NCI-H2227 treated with DMSO at 0.1 percent for 48 hours (cell line): ENCODE data around the gene IFNGR2.
"Not testable (repeated sequence)": the region's sequence is repeated elsewhere in the genome, so short reads cannot be mapped to it uniquely, and the experiment has no call there.

Experiments used
- DNase-seq: peaks from one replicate; lab custom pipeline; 2025; lab: John Stamatoyannopoulos, UW

Gene IFNGR2

GRCh38 chr21:33403128-33403785 is at the start of gene IFNGR2:
TSS of gene IFNGR2 (plus strand) at chr21:33403413. CDS start at chr21:33403544, 131 bp downstream.
- DNase-seq = no peak

- no peak for DNase-seq
These were observed 47.9 kb upstream of the IFNGR2 start for GRCh38 chr21:33355355-33355754.

GRCh38 chr21:33355996-33356395 is 47.2 kb upstream of the IFNGR2 start:
- no peak for DNase-seq

GRCh38 chr21:33357177-33357576 is 46.0 kb upstream of the IFNGR2 start:
- DNase-seq = no peak

GRCh38 chr21:33359446-33359845 is 43.8 kb upstream of the IFNGR2 start:
- DNase-seq = no peak

- DNase-seq = no peak
These were observed 42.9 kb upstream of the IFNGR2 start for GRCh38 chr21:33360281-33360680.

GRCh38 chr21:33360881-33361602 is 42.2 kb upstream of the IFNGR2 start:
- peak; percentile 87 for DNase-seq

- DNase-seq = peak; percentile 92
These were observed 41.1 kb upstream of the IFNGR2 start for GRCh38 chr21:33362044-33362555.

- DNase-seq = not testable (repeated sequence)
These were observed 39.2 kb upstream of the IFNGR2 start for GRCh38 chr21:33363911-33364609.

- no peak for DNase-seq
These were observed 38.4 kb upstream of the IFNGR2 start for GRCh38 chr21:33364830-33365229.

GRCh38 chr21:33367309-33367973 is 35.8 kb upstream of the IFNGR2 start:
- no peak for DNase-seq

GRCh38 chr21:33368124-33368523 is 35.1 kb upstream of the IFNGR2 start:
- DNase-seq = no peak

GRCh38 chr21:33368576-33368975 is 34.6 kb upstream of the IFNGR2 start:
- DNase-seq = no peak

GRCh38 chr21:33369586-33369985 is 33.6 kb upstream of the IFNGR2 start:
- DNase-seq = no peak

GRCh38 chr21:33370305-33370704 is 32.9 kb upstream of the IFNGR2 start:
- DNase-seq = no peak

GRCh38 chr21:33371366-33371765 is 31.8 kb upstream of the IFNGR2 start:
- DNase-seq = no peak

GRCh38 chr21:33372582-33372981 is 30.6 kb upstream of the IFNGR2 start:
- no peak for DNase-seq

GRCh38 chr21:33373451-33373850 is 29.8 kb upstream of the IFNGR2 start:
- no peak for DNase-seq

GRCh38 chr21:33374080-33374449 is 29.1 kb upstream of the IFNGR2 start:
- DNase-seq = no peak

- no peak for DNase-seq
These were observed 28.6 kb upstream of the IFNGR2 start for GRCh38 chr21:33374450-33375096.

- DNase-seq = no peak
These were observed 28.0 kb upstream of the IFNGR2 start for GRCh38 chr21:33375101-33375644.
